GM12875 (cell line): Measurements from ENCODE around the gene DAPK1.

Experiments
- H3K4me3 ChIP-seq: one replicate; pipeline ENCODE4 v1.5.1; 2011; ENCODE audit warnings: low read depth, low read length, control low read depth
- CTCF ChIP-seq: IDR thresholded peaks from 2 replicates; pipeline ENCODE4 v1.5.1; 2011; ENCODE audit warnings: low read depth, mild to moderate bottlenecking, control low read depth, inconsistent platforms, low read length, moderate library complexity, borderline replicate concordance; ENCODE audit not compliant: insufficient read depth

Gene DAPK1

GRCh38 chr9:87534957-87535356 is 37.3 kb downstream of the DAPK1 start:
- no peak overlapping the region for H3K4me3 ChIP-seq

GRCh38 chr9:87535817-87536539 is 38.3 kb downstream of the DAPK1 start:
- H3K4me3 ChIP-seq: no peak overlapping the region
- no peak for TF ChIP-seq CTCF

More at GRCh38 chr9:87534957-87535356, 37.3 kb downstream of the DAPK1 start:
- no peak for TF ChIP-seq CTCF

- H3K4me3 ChIP-seq: no peak overlapping the region
- no peak for TF ChIP-seq CTCF
These were observed 40.0 kb downstream of the DAPK1 start for GRCh38 chr9:87537625-87538024.

- no peak for TF ChIP-seq CTCF
- no peak overlapping the region for H3K4me3 ChIP-seq
These were observed 42.9 kb downstream of the DAPK1 start for GRCh38 chr9:87540444-87541105.

GRCh38 chr9:87541663-87542062 is 44.0 kb downstream of the DAPK1 start:
- no peak overlapping the region for H3K4me3 ChIP-seq
- TF ChIP-seq CTCF: no peak

- no peak overlapping the region for H3K4me3 ChIP-seq
- no peak for TF ChIP-seq CTCF
These were observed 44.5 kb downstream of the DAPK1 start for GRCh38 chr9:87542141-87542540.

- no peak overlapping the region for H3K4me3 ChIP-seq
- TF ChIP-seq CTCF: no peak
These were observed 45.6 kb downstream of the DAPK1 start for GRCh38 chr9:87543251-87543650.
